ENCODE data around the gene EXOC4.

DNA sequence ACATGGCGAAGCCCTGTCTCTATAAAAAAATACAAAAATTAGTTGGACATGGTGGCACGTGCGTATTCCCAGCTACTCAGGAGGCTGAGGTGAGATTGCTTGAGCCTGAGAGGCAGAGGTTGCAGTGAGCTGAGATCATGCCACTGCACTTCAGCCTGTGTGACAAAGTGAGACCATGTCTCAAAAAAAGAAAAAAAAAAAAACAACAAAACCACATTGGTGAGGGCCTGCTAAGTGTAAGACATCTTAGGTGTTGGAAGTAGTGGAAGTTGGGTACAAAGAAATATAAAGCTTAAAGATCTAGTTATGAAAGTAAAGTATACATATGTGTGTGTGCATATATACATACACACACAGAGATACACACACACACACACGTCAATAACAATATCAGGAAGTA is 228.0 kb downstream of the EXOC4 start:
- TF ChIP-seq POLR2A (IDR thresholded peaks at IDR 0.05; ENCODE audit: low read depth) (no peak), POLR2AphosphoS5 (IDR thresholded peaks at IDR 0.05) (no peak), EP300 (IDR thresholded peaks at IDR 0.05) (no peak)
- TF ChIP-seq, protein P1, sequence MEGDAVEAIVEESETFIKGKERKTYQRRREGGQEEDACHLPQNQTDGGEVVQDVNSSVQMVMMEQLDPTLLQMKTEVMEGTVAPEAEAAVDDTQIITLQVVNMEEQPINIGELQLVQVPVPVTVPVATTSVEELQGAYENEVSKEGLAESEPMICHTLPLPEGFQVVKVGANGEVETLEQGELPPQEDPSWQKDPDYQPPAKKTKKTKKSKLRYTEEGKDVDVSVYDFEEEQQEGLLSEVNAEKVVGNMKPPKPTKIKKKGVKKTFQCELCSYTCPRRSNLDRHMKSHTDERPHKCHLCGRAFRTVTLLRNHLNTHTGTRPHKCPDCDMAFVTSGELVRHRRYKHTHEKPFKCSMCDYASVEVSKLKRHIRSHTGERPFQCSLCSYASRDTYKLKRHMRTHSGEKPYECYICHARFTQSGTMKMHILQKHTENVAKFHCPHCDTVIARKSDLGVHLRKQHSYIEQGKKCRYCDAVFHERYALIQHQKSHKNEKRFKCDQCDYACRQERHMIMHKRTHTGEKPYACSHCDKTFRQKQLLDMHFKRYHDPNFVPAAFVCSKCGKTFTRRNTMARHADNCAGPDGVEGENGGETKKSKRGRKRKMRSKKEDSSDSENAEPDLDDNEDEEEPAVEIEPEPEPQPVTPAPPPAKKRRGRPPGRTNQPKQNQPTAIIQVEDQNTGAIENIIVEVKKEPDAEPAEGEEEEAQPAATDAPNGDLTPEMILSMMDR (IDR thresholded peaks at IDR 0.05) = no peak
